NB4 (cell line): ENCODE data around the gene TMTC2.
"Not testable (repeated sequence)": the region's sequence is repeated elsewhere in the genome, so short reads cannot be mapped to it uniquely, and the experiment has no call there.

ENCODE experiments used
- DNase-seq: peaks from one replicate; pipeline ENCODE4 v3.0.0; 2010; ENCODE audit warnings: low read depth
- H3K4me3 ChIP-seq: one replicate; pipeline ENCODE4 v1.5.1; 2011; ENCODE audit warnings: mild to moderate bottlenecking, low read depth, low read length, moderate library complexity
- CTCF ChIP-seq: IDR thresholded peaks from one replicate; pipeline ENCODE4 v1.5.1; 2012; ENCODE audit warnings: low read depth, low read length
- MAX ChIP-seq: IDR thresholded peaks from 2 replicates; pipeline ENCODE4 v1.6.1; 2011; ENCODE audit warnings: low read depth, low read length
- MYC ChIP-seq: IDR thresholded peaks from 2 replicates; pipeline ENCODE4 v1.6.1; 2011; ENCODE audit warnings: low read depth, low read length
- POLR2A ChIP-seq: IDR thresholded peaks from 2 replicates; pipeline ENCODE4 v1.6.1; 2011; ENCODE audit warnings: mild to moderate bottlenecking; ENCODE audit not compliant: insufficient read length; ENCODE audit errors: extremely low read depth

TMTC2 gene

DNA sequence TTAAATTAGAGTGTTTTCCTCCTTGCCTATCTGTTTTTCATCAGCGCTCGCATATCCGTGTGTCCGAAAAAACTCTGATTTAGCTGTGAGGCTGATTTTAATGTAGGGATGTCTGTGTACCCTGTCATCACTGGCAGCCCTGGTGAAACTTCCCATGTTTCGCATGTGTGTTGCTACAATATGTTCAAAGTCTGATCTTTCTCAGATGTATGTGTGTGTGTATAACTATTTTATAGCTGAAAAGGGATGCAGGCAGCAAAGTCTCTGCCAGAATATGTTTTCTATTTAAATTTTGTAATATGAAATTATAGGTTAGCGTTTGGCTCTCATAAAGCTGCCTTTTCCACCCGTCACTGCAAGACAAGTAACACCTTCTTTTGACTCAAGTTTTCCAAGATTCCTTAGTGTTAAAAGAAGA is 154.8 kb downstream of the TMTC2 start:
- H3K4me3 ChIP-seq = no peak overlapping the region
- no peak for DNase-seq
- TF ChIP-seq CTCF = no peak
- TF ChIP-seq POLR2A = no peak
- no peak for TF ChIP-seq MAX
- no peak for TF ChIP-seq MYC

DNA sequence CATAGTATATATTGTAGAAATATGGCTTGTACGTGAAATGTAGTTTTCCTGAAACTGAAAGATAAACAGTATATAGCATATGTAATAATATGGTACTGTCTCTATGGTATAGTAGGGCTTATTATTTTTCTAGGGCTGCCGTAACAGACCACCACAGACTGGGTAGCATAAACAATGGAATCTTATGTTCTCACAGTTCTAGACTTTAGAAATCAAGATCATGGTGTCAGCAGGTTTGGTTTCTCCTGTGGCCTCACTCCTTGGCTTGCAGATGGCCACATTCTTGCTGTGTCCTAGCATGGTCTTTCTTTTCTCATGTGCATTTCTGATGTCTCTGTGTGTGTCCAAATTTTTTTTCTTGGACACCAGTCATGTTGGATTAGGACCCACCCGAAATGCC is 155.8 kb downstream of the TMTC2 start:
- no peak for TF ChIP-seq MAX
- TF ChIP-seq POLR2A = no peak
- TF ChIP-seq CTCF = no peak
- no peak for TF ChIP-seq MYC
- no peak overlapping the region for H3K4me3 ChIP-seq
- no peak for DNase-seq

- peak; percentile 58 for DNase-seq
These were observed 158.4 kb downstream of the TMTC2 start for GRCh38 chr12:82845076-82845475.

DNA sequence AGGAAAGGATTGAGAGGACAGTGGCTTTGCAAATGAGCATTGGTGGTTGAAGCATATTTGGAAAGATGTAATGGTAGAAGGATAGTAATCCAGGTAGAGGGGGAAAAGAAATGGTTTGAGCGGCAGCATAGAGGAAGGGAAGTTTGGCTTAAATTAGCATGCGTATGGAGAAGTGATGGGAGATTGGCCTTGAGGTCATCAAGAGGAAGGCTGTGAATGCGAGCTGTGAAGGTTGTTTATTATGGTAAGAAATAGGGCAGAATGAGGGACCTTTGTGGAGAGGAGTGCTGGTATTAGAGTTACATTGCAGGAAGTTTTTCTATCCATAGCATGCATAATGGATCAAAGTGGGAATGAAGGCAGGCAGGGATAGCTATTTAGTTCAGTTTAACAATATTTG is 162.1 kb downstream of the TMTC2 start:
- no peak for DNase-seq
- H3K4me3 ChIP-seq = no peak overlapping the region
- TF ChIP-seq POLR2A (no peak), MAX (no peak), CTCF (no peak), MYC (no peak)

More at GRCh38 chr12:82845076-82845475, 158.4 kb downstream of the TMTC2 start:
- not testable (repeated sequence) for H3K4me3 ChIP-seq

DNA sequence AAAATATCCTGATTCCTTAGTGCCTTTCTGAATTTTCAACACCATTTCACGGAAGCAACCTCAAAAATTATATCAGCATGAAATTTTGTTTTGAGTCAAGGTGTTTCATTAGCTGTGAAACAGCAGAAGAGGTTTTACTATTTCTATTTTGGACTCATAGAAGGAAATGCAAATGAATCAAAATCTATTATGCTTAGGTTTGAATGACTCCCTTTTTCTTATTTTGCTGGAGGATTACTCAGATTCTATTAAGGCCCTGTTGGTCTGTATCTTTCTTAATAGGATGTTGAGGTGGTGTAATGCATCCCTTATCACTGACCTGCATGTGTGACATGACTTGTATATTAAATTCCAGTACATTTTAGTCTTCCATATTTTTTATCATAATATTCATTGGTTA is 165.8 kb downstream of the TMTC2 start:
- TF ChIP-seq MYC = no peak
- TF ChIP-seq MAX = no peak
- no peak for TF ChIP-seq CTCF
- no peak for TF ChIP-seq POLR2A
- DNase-seq = no peak
- H3K4me3 ChIP-seq = no peak overlapping the region

- no peak overlapping the region for H3K4me3 ChIP-seq
- TF ChIP-seq CTCF (no peak), MAX (no peak), MYC (no peak), POLR2A (no peak)
- no peak for DNase-seq
These were observed 169.2 kb downstream of the TMTC2 start for GRCh38 chr12:82855872-82856271.
